ENCODE results near the gene FBP2.

DNA sequence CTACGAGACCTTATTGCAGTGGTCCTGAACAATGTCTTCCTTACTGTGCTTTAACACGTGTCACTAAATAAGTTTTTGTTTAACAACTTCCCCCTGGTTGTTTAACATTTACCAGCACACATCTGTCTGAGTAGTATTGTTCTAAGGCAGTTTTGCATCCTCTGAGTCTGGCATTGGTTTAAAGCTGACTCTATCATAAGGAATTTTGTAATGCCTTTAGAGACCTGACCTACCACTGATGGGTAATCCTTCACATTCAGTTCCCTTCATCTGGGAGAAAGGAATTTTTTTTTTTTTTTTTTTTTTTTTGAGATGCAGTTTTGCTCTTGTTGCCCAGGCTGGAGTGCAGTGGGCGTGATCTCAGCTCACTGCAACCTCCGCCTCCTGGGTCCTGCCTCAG, 58.7 kb downstream of the FBP2 start:
- TF ChIP-seq POLR2A (IDR thresholded peaks at IDR 0.05) = no peak
- TF ChIP-seq, protein P1, sequence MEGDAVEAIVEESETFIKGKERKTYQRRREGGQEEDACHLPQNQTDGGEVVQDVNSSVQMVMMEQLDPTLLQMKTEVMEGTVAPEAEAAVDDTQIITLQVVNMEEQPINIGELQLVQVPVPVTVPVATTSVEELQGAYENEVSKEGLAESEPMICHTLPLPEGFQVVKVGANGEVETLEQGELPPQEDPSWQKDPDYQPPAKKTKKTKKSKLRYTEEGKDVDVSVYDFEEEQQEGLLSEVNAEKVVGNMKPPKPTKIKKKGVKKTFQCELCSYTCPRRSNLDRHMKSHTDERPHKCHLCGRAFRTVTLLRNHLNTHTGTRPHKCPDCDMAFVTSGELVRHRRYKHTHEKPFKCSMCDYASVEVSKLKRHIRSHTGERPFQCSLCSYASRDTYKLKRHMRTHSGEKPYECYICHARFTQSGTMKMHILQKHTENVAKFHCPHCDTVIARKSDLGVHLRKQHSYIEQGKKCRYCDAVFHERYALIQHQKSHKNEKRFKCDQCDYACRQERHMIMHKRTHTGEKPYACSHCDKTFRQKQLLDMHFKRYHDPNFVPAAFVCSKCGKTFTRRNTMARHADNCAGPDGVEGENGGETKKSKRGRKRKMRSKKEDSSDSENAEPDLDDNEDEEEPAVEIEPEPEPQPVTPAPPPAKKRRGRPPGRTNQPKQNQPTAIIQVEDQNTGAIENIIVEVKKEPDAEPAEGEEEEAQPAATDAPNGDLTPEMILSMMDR (IDR thresholded peaks at IDR 0.05) = no peak
- TF ChIP-seq EP300 (IDR thresholded peaks at IDR 0.05) = no peak
